HG03378 (cell line): ENCODE results near the gene KCNJ4.
"Not testable (repeated sequence)": the region's sequence is repeated elsewhere in the genome, so short reads cannot be mapped to it uniquely, and the experiment has no call there.

Experiments
- ATAC-seq: cut with Tn5 transposase; IDR thresholded peaks from one replicate; pipeline ENCODE4 v1.9.1; 2021; ENCODE audit warnings: mild to moderate bottlenecking, moderate library complexity; ENCODE audit not compliant: unreplicated experiment

The KCNJ4 gene

DNA sequence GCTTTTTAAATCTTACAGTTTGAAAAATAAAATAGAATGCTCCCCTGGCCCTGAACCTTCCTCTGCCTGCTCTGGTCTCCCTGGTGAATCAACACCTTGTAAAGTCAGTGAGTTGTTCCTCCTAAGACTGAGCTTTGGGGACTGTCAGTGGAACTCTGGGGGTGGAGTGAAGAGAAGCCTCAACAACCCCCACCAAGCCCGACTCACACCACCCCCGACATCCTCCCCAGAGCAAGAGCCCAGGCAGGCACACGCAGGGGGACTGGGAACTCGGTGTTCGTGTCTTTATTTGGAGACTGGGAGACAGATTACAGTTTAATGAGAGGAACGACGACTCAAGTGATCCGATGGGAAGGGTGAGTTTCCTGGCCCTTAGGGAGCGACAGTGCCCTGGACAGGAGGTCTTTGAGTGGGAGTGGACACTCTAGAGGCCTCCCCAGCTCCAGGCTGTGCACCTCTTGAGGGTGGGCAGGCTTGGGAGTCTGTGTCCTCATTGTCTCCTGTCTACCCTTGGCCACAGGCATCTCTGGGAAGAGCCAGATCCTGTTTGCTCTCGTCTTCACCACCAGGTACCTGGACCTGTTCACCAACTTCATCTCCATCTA lies 19.1 kb upstream of the KCNJ4 start:
- no peak for ATAC-seq

DNA sequence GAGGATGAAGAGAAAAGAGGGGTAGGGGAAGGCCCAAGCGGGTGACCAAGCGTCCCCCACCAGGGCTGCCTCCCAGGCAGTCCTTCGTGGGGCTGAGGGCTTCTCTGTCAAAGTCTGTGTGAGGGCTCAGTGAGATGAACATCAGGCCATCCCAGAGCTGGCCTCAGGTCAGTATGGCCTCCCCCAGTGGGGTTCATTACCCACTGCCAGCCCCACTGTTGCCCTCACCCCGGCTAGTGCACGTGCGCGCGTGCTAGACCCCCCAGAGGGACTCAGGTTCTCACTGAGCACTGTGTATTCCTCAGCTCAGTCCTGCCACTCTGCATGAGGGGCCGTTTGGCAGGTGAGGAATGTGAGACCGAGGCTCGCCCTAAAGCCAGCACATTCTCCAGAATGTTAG lies 16.2 kb upstream of the KCNJ4 start:
- ATAC-seq: no peak

DNA sequence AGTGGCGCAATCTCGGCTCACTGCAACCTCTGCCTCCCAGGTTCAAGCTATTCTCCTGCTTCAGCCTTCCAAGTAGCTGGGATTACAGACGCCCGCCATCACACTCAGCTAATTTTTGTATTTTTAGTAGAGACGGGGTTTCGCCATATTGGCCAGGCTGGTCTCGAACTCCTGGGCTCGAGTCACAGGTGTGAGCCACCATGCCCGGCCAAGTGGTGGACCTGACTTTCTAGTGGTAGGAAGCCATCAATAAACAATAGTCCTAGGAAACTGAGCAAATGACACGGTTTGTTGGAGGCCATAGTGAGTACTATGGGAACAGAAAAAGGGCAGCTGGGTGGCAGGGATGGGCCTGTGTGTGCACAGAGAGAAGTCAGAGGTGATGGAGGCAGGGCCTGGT lies 15.2 kb upstream of the KCNJ4 start:
- not testable (repeated sequence) for ATAC-seq

DNA sequence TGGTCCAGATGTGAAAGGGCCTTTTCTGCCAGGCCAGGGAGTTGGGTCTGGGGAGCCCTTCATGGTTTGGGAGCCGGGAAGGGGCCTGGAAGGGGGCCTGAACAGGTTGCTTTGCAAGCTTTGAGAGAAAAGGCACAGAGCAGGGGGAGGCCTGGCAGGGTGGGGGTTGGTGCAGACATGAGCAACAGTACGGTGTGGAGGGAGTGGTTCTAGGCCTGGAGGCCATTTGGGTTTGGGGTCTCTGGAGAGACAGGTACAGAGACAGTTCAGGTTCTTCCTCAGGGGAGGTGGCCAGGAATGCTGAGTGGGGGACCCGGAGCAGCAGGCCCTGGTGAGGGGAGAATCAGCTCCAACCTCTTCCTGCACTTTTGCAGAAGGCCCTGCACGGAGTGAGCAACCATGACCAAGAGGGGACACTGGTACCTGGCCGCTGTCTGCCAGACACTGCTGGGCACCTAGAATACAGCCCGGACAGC lies 14.3 kb upstream of the KCNJ4 start:
- ATAC-seq: no peak

DNA sequence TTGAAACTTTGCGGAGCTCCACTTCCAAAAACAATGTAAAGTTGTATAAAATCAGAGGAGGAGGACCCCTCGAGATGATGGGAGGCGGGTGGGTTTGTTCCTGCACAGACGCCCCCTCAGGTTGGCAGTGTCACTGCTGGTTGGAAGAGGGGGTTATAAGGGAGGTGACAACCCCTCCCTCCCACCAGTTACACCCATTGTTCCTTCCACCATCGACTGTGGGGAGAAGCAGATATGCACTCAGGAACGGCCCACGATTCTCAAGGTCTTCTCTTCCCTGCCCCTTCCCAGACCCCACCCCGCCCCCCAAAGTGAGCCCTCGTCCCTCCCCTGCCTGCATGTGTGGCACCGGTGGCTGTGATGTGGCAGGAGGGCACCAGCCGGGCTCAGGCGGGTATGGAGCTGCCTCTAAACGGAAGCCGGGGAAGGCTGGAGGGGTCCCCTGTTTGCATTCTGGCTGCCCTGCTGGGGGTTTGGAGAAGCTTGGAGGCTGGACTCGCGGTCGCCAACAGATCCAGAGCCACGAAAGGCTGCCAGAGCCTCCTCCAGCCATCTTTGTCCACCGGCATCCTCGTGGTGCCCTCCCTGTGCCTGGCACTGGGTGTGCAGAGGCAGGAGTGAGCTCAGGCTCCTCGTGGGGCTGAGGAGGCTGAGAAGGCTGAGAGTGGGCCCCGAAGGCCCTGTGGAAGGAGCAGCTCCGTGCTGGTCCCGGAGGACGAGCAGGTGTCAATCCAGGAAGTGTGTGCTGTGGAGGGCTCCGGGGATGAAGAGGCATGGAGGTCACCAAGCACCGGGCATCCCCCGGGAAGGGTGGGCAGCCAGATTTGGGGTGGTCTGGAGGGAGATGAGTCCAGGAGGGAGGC lies 13.7 kb upstream of the KCNJ4 start:
- ATAC-seq: no peak

DNA sequence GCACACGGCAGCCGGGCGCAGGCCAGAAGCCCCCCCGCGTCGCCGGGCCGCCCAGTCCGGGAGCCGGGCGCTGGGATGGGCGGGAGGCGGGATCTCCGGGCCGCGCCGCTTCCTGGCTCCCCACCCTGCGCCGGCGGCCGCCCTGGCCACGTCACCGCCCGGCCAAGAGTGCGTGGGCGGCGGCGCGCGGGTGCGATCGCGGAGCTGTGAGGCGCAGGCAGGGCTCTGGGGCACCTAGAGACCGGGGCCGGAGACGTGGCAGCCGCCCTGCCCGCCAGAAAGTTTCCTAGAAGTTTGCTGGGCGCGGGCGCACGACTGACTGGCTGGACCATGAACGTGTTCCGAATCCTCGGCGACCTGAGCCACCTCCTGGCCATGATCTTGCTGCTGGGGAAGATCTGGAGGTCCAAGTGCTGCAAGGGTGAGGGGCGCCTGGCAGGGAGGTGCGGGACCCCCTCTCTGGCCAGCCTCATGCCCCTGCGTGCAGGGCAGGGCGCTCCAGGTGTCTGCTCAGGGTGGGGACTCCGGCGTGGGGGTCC lies 13.0 kb upstream of the KCNJ4 start, which contains the start of gene KDELR3:
KDELR3 (plus strand) TSS at position 193 of the 539 bp plus-strand sequence; CDS start at position 331, 138 bp downstream.
- ATAC-seq: no peak

DNA sequence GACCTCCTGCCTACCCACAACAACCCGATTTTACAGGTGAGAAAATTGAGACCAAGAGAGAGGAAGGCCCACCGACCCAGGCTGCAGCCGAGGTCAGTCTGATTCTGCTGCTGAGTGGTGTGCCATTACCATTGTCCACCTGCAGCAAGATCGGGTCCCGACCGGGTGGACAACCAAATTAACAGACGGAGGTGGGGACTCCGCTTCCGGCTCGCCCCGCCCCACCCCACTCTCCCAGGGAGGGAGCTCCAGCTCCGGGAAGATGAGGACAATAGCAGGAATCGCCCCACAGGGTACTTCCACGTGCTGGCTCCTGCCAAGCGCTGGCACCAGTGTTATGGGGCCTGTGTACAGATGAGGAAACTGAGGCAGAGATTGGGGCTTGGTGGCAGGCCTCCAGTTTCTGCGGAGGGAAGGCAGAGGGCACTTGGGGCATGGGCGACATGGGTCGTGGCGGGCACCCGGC lies 12.5 kb upstream of the KCNJ4 start:
- no peak for ATAC-seq

DNA sequence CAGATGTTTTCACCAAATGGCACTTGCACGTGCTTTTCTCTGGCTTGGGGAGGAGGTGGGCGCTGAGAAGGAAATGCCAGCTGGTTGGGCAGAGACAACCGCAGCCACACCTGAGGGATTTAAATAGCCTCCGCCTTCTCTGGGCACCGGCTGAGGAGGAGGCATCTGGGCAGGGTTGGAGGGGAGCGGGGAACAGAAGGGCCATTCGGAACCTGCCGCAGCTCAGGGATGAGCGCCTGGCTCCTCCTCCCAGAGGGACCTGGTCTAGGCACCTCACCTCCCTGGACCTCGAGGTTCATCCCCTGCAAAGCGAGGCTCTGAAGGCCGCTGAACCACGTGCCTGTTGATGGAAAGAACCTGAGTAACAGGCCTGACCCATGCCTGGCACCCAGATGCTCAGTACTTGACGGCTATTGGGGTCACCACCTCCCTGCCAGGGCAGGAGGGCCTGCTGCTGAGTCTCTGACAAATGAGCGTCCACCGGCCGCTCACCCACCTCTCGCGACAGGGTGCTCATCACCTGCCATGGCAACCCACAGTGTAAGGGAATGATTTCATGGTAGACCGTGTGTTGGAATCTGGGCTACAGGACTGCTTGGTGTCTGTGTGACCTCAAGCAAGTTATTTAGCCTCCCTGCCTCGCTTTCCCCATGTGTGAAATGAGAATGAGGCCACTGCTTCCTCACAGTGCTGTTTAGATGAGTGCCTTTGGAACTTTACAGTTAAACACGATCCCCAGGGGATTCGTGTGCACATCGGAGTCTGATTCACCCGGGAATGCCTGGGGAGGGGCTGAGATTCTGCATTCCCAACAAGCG lies 10.9 kb upstream of the KCNJ4 start:
- ATAC-seq: no peak

DNA sequence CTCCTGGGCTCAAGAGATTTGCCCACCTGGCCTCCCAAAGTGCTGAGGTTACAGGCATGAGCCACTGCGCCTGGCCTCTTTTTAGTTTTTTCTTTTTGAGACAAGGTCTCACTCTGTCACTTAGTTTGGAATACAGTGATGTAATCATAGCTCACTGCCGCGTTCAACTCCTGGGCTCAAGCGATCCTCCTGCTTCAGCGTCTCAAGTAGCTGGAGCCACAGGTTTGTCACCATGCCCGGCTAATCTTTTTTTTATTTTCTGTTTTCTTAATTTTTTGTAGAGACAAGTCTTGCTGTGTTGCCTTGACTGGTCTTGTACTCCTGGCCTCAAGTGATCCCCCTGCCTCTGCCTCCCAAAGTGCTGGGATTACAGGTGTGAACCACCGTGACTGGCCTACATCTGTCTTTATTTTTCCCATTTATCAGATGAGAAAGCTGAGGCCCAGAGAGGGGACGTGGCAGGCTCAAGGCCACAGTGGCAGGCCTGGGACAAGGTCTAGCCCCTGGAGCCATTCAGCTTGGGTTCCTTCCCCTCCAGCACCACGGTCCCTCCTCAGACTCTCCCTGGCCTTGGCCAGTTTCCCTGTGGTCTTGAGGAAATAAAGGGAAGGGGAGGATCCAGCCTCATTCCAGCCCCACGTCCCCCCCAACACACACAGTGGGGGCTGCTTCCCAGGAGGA lies 10.1 kb upstream of the KCNJ4 start:
- no peak for ATAC-seq

DNA sequence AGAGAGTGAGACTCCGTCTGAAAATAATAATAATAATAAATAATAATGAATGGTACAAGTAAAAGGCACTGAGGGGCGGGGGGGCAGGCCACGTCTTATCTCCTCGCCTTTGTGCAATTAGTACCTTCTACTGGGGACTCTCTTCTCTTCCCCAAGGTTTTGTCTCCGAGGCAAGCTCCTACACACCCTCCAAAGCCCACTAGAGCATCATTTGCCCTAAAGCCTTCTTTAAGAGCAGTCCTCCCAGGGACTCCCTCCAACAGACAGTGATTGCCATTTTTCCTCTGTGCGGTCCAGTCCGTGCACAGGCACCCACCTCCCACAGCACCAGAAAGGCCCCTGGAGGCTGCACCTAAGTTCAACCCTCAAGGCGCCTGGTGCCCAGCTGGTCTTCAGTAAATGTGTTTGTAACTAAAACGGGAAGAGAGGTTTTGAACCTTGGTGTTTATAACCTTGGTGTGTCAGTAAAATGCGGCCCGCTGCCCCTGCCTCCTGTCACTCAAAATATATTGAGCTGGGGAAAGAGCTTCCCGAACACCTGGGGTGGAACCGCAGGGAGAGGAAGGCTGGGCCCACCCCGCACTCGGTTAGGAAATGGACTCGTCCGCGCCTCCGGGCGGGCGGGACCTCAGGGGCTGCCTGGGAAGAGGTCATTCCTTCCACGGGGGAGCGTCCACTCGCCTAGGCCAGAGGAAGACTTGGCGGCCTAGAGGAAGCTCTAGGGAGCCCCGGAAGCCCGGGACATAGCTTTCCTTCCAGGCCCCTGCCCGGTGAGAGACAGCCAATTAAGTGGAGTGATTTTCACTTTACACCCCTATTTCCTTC lies 8.2 kb upstream of the KCNJ4 start:
- ATAC-seq: no peak

DNA sequence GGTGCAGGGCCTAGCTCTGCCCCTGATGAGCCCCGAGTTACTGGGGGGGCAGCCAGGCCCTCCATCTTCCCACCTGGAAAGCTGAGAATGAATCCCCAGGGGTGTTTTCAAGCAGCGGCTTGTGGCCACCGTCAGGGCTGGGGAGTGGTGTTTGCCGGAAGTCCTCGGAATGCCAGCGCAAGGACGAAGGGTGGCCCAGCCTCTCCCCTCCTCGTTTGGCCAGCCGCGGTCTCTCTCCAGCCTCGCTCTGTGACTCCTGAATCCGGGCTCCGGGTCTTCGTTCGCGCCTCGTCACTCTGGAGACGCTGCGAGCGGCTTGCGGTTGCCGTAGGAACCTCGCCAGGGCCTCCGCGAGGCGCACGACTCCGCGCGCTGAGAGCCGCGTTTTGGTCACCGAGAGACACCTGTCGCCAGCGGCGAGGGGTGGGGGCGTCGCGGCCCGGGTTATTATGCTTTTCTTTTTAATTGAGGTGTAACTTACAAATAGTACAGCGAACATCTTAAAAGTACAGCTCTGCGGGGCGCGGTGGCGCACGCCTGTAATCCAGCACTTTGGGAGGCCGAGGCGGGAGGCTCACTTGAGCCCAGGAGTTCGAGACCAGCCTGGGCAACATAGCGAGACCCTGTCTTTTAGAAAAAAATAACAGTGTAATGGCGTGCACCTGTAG lies 6.5 kb upstream of the KCNJ4 start:
- ATAC-seq: no peak

DNA sequence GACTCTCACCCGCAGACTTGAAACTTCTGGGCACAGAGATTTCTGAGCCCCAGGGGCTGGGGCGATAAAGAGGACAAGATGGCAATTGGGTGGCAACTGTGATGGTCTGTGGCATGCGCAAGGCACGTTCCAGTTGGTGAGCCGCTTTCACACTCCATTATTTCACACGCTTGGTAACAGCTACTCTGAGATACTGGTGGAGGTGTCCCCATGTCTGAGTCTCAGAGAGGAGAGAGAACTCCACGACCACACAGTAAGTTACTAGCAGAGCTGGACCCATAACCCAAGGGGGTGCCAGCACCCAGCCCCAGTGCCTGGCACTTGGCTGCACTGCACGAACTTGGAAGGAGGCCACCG lies 6.0 kb upstream of the KCNJ4 start:
- ATAC-seq: no peak

DNA sequence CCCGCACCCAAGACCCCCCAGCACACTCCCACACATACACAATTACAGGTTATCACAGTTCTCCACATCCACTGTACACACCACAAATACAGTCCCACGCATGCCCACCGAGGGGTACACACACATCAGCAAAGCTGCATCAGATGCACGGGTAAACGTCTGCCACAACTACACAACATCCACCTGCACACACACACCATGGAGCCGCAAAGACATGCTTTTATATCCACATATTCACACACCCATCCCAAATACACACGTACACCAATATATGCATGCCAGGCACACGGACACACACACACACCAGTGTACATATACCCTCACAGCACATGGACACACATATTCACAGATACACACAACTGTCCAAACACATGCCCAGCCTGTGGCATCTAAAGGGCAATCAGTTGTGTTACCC lies 5.4 kb upstream of the KCNJ4 start:
- no peak for ATAC-seq

DNA sequence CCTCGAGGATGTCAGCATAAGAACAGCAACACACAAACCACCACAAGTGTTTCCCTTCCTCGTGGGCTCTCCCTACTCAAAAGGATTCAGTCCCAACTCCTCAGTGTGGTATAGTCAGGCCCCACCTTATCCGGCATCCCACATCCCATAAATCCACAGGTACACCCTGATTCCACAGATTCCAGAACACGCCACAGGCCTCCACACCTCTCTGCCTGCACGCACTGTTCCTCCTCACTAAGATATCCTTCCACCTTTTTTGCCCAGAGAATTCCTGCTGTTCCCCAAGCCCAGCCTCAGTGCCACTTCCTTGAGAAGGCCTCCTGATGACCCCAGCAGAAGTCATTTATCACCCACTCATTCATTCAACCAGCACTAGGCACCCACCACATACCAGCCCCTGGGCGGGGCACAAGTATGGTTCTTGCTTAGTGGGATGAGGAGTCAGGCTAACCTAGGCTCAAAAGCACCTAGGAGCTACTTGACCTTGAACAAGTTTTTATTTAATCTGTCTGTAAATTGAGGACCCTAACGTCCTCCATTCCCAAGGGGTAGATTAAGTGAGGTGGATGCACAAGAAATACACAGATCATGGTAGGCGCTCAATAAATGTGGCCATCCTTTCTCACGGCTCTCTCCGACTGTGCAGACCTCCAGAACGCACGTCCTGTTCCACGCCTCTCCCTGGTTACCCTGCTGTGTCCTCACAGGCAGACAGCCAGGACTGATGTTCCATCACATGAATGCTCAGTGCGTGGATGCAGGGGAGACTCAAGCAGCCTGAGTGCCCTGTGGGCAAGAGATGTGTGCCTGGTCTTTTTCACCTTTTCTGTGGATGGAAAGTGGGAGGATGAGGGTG lies 2.1 kb upstream of the KCNJ4 start:
- ATAC-seq: no peak

DNA sequence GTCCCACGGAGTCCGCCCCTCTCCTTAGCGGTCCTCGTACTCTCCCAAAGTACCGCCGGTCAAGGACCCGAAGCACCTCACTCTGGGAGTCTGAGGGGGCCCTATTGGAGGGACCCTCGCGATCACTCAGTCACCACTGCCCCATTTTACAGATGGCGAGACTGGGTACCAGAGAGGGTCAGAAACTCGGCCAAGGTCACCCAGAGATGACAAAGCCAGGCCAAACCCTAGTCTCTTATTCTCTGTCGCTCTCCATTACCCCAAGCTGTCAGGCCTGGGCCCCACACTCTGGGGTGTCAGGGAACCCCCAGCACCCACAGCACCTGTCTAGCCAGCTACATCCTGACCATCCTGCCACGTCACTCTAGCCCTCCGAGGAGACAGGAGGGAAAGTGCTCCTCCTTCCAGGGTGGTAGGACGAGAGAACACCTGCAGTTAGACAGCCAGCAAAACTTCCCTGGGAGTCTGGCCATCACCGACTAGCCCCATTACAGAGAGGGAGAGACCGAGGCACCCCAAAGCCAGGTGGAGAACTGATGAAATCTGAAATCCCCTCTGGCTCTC lies 1.4 kb upstream of the KCNJ4 start:
- ATAC-seq: no peak

DNA sequence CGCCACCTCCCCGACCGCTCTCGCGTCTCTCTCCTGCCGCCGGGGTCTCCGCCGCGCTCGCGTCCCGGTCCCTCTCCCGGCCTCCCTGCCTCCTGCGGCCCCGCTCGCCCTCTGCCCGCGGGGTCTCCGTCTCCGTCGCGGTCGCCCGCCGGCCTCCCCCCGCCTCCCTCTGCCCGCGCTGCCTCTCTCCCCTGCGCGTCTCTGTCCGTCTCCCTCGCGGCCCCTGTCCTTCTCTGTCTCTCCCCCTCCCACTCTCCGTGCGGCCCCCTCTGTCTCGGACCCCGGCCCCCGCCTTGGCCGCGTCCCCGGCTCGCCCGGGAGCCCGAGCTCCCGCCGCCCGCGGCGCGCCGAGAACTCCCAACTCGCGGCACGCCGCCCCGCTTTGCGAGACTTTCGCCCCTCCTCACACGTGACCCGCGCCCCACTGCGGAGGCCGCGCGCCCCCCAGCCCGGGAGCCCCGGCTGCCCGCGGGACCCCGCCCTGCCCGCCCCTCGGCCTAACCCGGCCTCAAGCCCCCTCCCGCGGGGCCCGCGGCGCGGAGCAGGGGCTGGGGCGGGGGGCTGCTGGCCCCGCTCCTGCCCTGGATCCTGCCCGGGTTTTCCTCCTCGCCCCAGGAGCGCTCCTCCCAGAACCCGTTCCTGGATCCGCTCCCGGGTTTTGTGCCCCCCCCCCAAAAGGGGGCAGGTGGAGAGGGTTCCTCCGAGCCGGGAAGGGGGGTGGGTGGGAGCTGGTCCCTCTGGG lies 702 bp upstream of the KCNJ4 start:
- no peak for ATAC-seq

DNA sequence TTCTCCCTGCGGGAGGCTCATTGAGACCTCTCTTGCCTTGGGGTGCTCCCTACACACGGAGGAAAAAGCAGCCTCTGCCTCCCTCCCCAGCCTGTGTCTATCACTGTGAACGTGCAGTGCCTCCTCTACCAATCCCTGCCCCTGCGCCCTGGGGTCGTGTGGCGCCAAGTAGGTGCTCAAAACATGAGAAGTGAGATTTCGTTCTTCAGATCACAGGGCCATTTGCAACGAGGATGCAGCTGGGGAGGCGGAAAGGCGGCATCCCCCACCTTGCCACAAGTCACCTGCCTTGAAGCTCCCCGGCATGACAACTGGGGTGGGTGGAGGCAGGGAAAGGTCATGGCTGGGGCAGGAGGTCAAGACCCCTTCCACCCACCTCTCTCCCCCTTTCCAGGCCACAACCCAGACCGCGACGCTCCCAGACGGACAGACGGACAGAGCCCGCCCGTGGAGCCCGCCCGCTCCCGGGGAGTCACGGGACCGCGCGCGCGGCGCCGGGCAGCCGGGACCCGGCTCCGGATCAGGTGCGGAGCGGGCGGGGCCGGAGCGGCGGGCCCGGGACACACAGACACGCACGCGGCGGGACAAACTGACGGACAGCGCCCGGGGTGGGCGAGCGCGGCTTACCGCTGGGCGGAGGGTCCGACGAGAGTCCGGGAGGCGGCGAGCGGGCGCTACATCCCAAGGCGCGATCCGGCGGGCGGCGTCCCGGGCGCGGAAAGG lies 485 bp downstream of the KCNJ4 start:
- ATAC-seq: no peak
